OCI-LY7 (cell line): ENCODE results near the gene RNF13. TPM values are rescaled to one million over a fixed set of nuclear protein-coding genes. Genes with fewer than 3 reads are reported as not detected.
A peak's percentile ranks its signal among the peaks of the same experiment; 100 is the strongest.
"Not testable (repeated sequence)": the region's sequence is repeated elsewhere in the genome, so short reads cannot be mapped to it uniquely, and the experiment has no call there.

Experiments used
- BruUV-seq: library from RNA; stranded (reverse); fragments of 400-500 nt; replicated peaks from 2 replicates; lab custom pipeline; 2021; lab: Mats Ljungman, UMichigan
- CTCF ChIA-PET: fragments of 300-600 bp; sonication (Branson Sonifier 250); formaldehyde crosslinking; loops from one replicate; lab custom pipeline; 2022; ENCODE audit warnings: antibody characterized with exemption; ENCODE audit not compliant: unreplicated experiment; lab: Charles Lee
- POLR2A ChIA-PET: fragments of 300-600 bp; sonication (Branson Sonifier 250); formaldehyde crosslinking; loops from one replicate; lab custom pipeline; 2022; ENCODE audit warnings: antibody characterized with exemption; lab: Charles Lee
- DNase-seq: peaks from one replicate; pipeline ENCODE4 v3.0.0-alpha.2; 2015; ENCODE audit warnings: low spot score
- H2AFZ ChIP-seq: fragments of 200-600 bp; sonication (generic), shearing (Covaris generic); 2 replicates; pipeline ENCODE4 v1.6.1; 2014; ENCODE audit warnings: mild to moderate bottlenecking, antibody characterized with exemption, low read length, moderate library complexity
- H3K27ac ChIP-seq: fragments of 200-600 bp; sonication (generic); 2 replicates; pipeline ENCODE4 v1.5.1; 2014; ENCODE audit warnings: mixed run types, low read depth, mild to moderate bottlenecking, moderate library complexity, low read length, inconsistent platforms; ENCODE audit not compliant: poor library complexity, severe bottlenecking
- H3K36me3 ChIP-seq: fragments of 200-600 bp; sonication (generic); 2 replicates; pipeline ENCODE4 v1.6.1; 2014; ENCODE audit warnings: mild to moderate bottlenecking, antibody characterized with exemption, low read length, moderate library complexity, mixed read lengths; ENCODE audit not compliant: insufficient read depth
- H3K4me1 ChIP-seq: fragments of 200-600 bp; sonication (generic); 2 replicates; pipeline ENCODE4 v1.5.1; 2014; ENCODE audit warnings: mild to moderate bottlenecking, low read length; ENCODE audit not compliant: insufficient read depth, poor library complexity, severe bottlenecking
- H3K4me2 ChIP-seq: fragments of 200-600 bp; sonication (generic); 2 replicates; pipeline ENCODE4 v1.6.1; 2014; ENCODE audit warnings: mild to moderate bottlenecking, low read length
- H3K4me3 ChIP-seq: fragments of 200-600 bp; sonication (generic); 2 replicates; pipeline ENCODE4 v1.5.1; 2014; ENCODE audit warnings: mild to moderate bottlenecking, low read depth, low read length; ENCODE audit not compliant: poor library complexity, severe bottlenecking
- H3K79me2 ChIP-seq: fragments of 200-600 bp; sonication (generic); 2 replicates; pipeline ENCODE4 v1.6.1; 2016; ENCODE audit warnings: low read depth, mild to moderate bottlenecking, low read length, moderate library complexity, mixed read lengths; ENCODE audit not compliant: insufficient read depth
- H3K9me2 ChIP-seq: fragments of 200-600 bp; sonication (generic); 2 replicates; pipeline ENCODE4 v1.6.1; 2016; ENCODE audit warnings: mild to moderate bottlenecking, low read length, mixed read lengths; ENCODE audit not compliant: insufficient read depth
- H3K9me3 ChIP-seq: fragments of 200-600 bp; sonication (generic); 2 replicates; pipeline ENCODE4 v1.6.1; 2014; ENCODE audit warnings: mild to moderate bottlenecking, mixed run types, low read length, mixed read lengths
- H4K20me1 ChIP-seq: fragments of 200-600 bp; sonication (generic); 2 replicates; pipeline ENCODE4 v1.6.1; 2014; ENCODE audit warnings: mild to moderate bottlenecking, antibody characterized with exemption, low read length, moderate library complexity, mixed read lengths; ENCODE audit not compliant: insufficient read depth
- CTCF ChIP-seq: fragments of 200-600 bp; sonication (generic); conservative IDR thresholded peaks from 2 replicates; pipeline ENCODE4 v1.5.1; 2014; ENCODE audit warnings: mild to moderate bottlenecking, antibody characterized with exemption, low read length, moderate library complexity, mixed read lengths
- EZH2phosphoT487 ChIP-seq: fragments of 200-600 bp; sonication (generic); IDR thresholded peaks from 2 replicates; pipeline ENCODE4 v1.6.1; 2018; ENCODE audit warnings: low read depth, borderline replicate concordance, mild to moderate bottlenecking, mixed run types, antibody characterized with exemption, low read length, moderate library complexity, mixed read lengths
- intact Hi-C: fragments of 100-400 bp; cut with micrococcal nuclease; formaldehyde crosslinking; loops from one replicate; pipeline ENCODE4 v1.10.0; 2022; ENCODE audit not compliant: unreplicated experiment
- total RNA-seq, 2 experiments: library from RNA; depleted of rRNA in 1 of 2; stranded (reverse); fragments of >200 nt in 1 of 2; shearing (Covaris generic) in 1 of 2; gene quantifications; 2 replicates each; pipeline ENCODE4 v1.2.3, GENCODE V29; 2014 to 2022

RNF13 gene
- total RNA-seq, 2 experiments from 2014 or later = 26.2 to 37.3 TPM

- TF ChIP-seq CTCF (no peak), EZH2phosphoT487 (no peak)
- intact Hi-C loops = no loop called here
- Histone ChIP-seq H3K4me1 (no peaks in the 10 kb centered on the region), H3K79me2 (peaks cover 63% of the 10 kb centered on the region; the same call in 1 of the 2 replicates), H4K20me1 (0 out of 2 replicates have a peak, but pooled peaks cover 3% of the 10 kb centered on the region), H2AFZ (no peak overlapping the region), H3K27ac (no peak overlapping the region), H3K9me3 (peaks cover 52% of the 10 kb centered on the region), H3K36me3 (peaks cover 14% of the 10 kb centered on the region), H3K9me2 (no peaks in the 10 kb centered on the region), H3K4me2 (no peak overlapping the region), H3K4me3 (no peak overlapping the region)
- CTCF ChIA-PET = no interaction called here
- DNase-seq = no peak
- no TSS peak for BruUV-seq
- POLR2A ChIA-PET = no interaction called here
Measured at GRCh38 chr3:149828390-149828789, 15.4 kb downstream of the RNF13 start.

GRCh38 chr3:149829631-149830030 is 16.6 kb downstream of the RNF13 start:
- H3K36me3 ChIP-seq = peaks cover 11% of the 10 kb centered on the region
- CTCF ChIA-PET = interaction anchor here (0.6 kb wide), 1 partner anchor 827 kb away, joined by 3 read pairs; no protein-coding TSS in a partner anchor
- H3K27ac ChIP-seq, H3K4me2 ChIP-seq, H4K20me1 ChIP-seq, H3K9me2 ChIP-seq, H3K4me1 ChIP-seq, DNase-seq, H2AFZ ChIP-seq, BruUV-seq, H3K4me3 ChIP-seq, intact Hi-C loops: not testable (repeated sequence)
- peaks cover 57% of the 10 kb centered on the region for H3K9me3 ChIP-seq
- POLR2A ChIA-PET = interaction anchor here (0.7 kb wide), 1 partner anchor 82 kb away, joined by 3 read pairs; no protein-coding TSS in a partner anchor
- peaks cover 64% of the 10 kb centered on the region; the same call in 1 of the 2 replicates for H3K79me2 ChIP-seq

- no TSS peak for BruUV-seq
- ChIA-PET CTCF (no interaction called here), POLR2A (no interaction called here)
- no peak for TF ChIP-seq CTCF
- TF ChIP-seq EZH2phosphoT487 = no peak
- H2AFZ ChIP-seq = no peak overlapping the region
- intact Hi-C loops = no loop called here
- no peaks in the 10 kb centered on the region for H3K9me2 ChIP-seq
- DNase-seq = peak; percentile 30
- H3K4me3 ChIP-seq = no peak overlapping the region
- H3K36me3 ChIP-seq = peaks cover 11% of the 10 kb centered on the region
- H3K27ac ChIP-seq = no peak overlapping the region
- peaks cover 61% of the 10 kb centered on the region for H3K9me3 ChIP-seq
- peaks cover 64% of the 10 kb centered on the region; the same call in 1 of the 2 replicates for H3K79me2 ChIP-seq
- no peaks in the 10 kb centered on the region for H3K4me1 ChIP-seq
- H3K4me2 ChIP-seq = no peak overlapping the region
- no peaks in the 10 kb centered on the region for H4K20me1 ChIP-seq
Measured at GRCh38 chr3:149830902-149831301, 17.9 kb downstream of the RNF13 start.
